ENCODE measurements around the gene SERTAD3.
"Not testable (repeated sequence)": the region's sequence is repeated elsewhere in the genome, so short reads cannot be mapped to it uniquely, and the experiment has no call there.

DNA sequence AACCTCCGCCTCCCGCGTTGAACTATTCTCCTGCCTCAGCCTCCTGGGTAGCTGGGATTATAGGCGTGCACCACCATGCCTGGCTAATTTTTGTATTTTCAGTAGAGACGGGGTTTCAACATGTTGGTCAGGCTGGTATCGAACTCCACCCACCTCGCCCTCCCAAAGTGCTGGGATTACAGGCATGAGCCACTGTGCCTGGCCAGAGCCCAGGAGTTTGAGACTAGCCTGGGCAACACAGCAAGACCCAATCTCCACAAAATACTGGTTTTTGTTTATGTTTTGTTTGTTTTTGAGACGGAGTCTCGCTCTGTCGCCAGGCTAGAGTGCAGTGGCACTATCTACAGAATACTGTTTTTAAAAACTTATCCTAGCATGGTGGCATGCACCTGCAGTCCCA lies 13.9 kb downstream of the SERTAD3 start:
- TF ChIP-seq EP300, CTCF (IDR thresholded peaks at IDR 0.05): not testable (repeated sequence)
